ENCODE results near the gene KCNN2. TPM values are rescaled to one million over a fixed set of nuclear protein-coding genes. Genes with fewer than 3 reads are reported as not detected.

KCNN2 gene
- total RNA-seq, 1 experiment from 2014 or later, result not detected

DNA sequence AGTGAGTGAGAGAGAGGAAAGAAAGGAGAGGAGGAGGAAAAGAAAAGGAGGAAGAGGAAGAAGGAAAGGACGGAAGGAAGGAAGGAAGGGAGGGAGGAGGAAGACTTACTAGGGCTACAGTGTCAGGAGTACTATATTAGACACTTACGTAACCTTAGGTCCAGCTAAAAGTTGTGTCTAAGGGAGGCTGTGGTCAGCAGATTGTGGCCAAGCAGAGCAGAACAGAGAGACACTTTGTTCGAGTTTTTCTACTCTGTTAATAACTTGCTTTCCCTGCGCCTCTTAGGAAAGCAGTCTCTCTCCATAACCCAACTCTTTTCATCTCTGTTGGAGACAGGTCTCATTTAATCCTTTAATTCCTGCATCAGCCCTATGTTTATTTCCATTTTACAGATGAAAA is 138.9 kb downstream of the KCNN2 start:
- no peak overlapping the region for H3K4me3 ChIP-seq (replicated peaks in 1 of 2; ENCODE audit: low read depth in 1 of 2, low read length in 2 of 2)

GRCh38 chr5:114504560-114504959 is 142.7 kb downstream of the KCNN2 start:
- H3K9ac ChIP-seq (ENCODE audit: low read length), result no peak overlapping the region
- H3K9me3 ChIP-seq (ENCODE audit: control insufficient read depth in 1 of 2, insufficient read depth in 1 of 2, low read depth in 1 of 2, low read length in 2 of 2), result no peaks in the 10 kb centered on the region
- no peaks in the 10 kb centered on the region for H4K20me1 ChIP-seq (ENCODE audit: insufficient read depth)
- ChIA-PET RAD21 (ENCODE audit: low non-redundant PET in 1 of 2, low total read pairs in 2 of 2, uncharacterized antibody in 2 of 2, unreplicated experiment in 2 of 2) (no interaction called here), POLR2A (no interaction called here), CTCF (no interaction called here)
- no TSS peak for BruUV-seq (replicated peaks)
- no peak for ATAC-seq
- no peak overlapping the region for H3K27ac ChIP-seq (ENCODE audit: low read depth, low read length)
- H3K4me1 ChIP-seq (ENCODE audit: control insufficient read depth in 1 of 2, insufficient read depth in 2 of 2, low read length in 2 of 2), result no peaks in the 10 kb centered on the region
- no peaks in the 10 kb centered on the region for H3K36me3 ChIP-seq (ENCODE audit: control insufficient read depth in 1 of 2, insufficient read depth in 2 of 2, low read length in 2 of 2)
- no peak overlapping the region for H3K4me2 ChIP-seq (ENCODE audit: low read length)
- no peaks in the 10 kb centered on the region; the same call in none of the 2 replicates for H3K27me3 ChIP-seq (ENCODE audit: insufficient read depth, low read length)
- H2AFZ ChIP-seq (ENCODE audit: low read depth, low read length, poor library complexity, severe bottlenecking), result no peak overlapping the region
- intact Hi-C loops (cut with micrococcal nuclease), result no loop called here
- no peak for DNase-seq (ENCODE audit: low read depth, low spot score)
- no peak overlapping the region for H3K4me3 ChIP-seq (replicated peaks in 1 of 2; ENCODE audit: low read depth in 1 of 2, low read length in 2 of 2)
- H3K9me2 ChIP-seq (ENCODE audit: insufficient read depth), result no peaks in the 10 kb centered on the region
- H3K79me2 ChIP-seq (ENCODE audit: insufficient read depth, low read length), result no peaks in the 10 kb centered on the region
- TF ChIP-seq CTCF (IDR thresholded peaks at IDR 0.05 in 2 of 3, conservative IDR thresholded peaks at IDR 0.05 in 1 of 3; ENCODE audit: borderline replicate concordance in 1 of 3, insufficient read depth in 1 of 3, low read depth in 2 of 3, low read length in 2 of 3), result no peak
- TF ChIP-seq, protein P1, sequence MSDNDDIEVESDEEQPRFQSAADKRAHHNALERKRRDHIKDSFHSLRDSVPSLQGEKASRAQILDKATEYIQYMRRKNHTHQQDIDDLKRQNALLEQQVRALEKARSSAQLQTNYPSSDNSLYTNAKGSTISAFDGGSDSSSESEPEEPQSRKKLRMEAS (IDR thresholded peaks at IDR 0.05), result no peak
- TF ChIP-seq POLR2A (IDR thresholded peaks at IDR 0.05; ENCODE audit: borderline replicate concordance, extremely low read depth, insufficient read depth, insufficient read length), result no peak
- TF ChIP-seq ZNF274 (IDR thresholded peaks at IDR 0.05; ENCODE audit: low read depth, low read length), result no peak
- no peak for TF ChIP-seq CEBPB (IDR thresholded peaks at IDR 0.05; ENCODE audit: low read depth)
- TF ChIP-seq, protein P2, sequence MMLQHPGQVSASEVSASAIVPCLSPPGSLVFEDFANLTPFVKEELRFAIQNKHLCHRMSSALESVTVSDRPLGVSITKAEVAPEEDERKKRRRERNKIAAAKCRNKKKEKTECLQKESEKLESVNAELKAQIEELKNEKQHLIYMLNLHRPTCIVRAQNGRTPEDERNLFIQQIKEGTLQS (IDR thresholded peaks at IDR 0.05), result no peak
- TF ChIP-seq ZFX (IDR thresholded peaks at IDR 0.05), result no peak

More for the DNA sequence above, 138.9 kb downstream of the KCNN2 start:
- ATAC-seq (no peak), DNase-seq (ENCODE audit: low read depth, low spot score) (no peak)
- H3K9me2 ChIP-seq (ENCODE audit: insufficient read depth), result no peaks in the 10 kb centered on the region
- no peak overlapping the region for H3K4me2 ChIP-seq (ENCODE audit: low read length)
- intact Hi-C loops (cut with micrococcal nuclease), result no loop called here
- H3K79me2 ChIP-seq (ENCODE audit: insufficient read depth, low read length), result no peaks in the 10 kb centered on the region
- no peaks in the 10 kb centered on the region for H3K36me3 ChIP-seq (ENCODE audit: control insufficient read depth in 1 of 2, insufficient read depth in 2 of 2, low read length in 2 of 2)
- no peaks in the 10 kb centered on the region for H3K9me3 ChIP-seq (ENCODE audit: control insufficient read depth in 1 of 2, insufficient read depth in 1 of 2, low read depth in 1 of 2, low read length in 2 of 2)
- ChIA-PET CTCF (no interaction called here), RAD21 (ENCODE audit: low non-redundant PET in 1 of 2, low total read pairs in 2 of 2, uncharacterized antibody in 2 of 2, unreplicated experiment in 2 of 2) (no interaction called here), POLR2A (no interaction called here)
- H2AFZ ChIP-seq (ENCODE audit: low read depth, low read length, poor library complexity, severe bottlenecking), result no peak overlapping the region
- no peak overlapping the region for H3K9ac ChIP-seq (ENCODE audit: low read length)
- peaks cover 4% of the 10 kb centered on the region; the same call in 1 of the 2 replicates for H3K27me3 ChIP-seq (ENCODE audit: insufficient read depth, low read length)
- no peak overlapping the region for H3K27ac ChIP-seq (ENCODE audit: low read depth, low read length)
- TF ChIP-seq SRF (IDR thresholded peaks at IDR 0.05; ENCODE audit: low read depth), result no peak
- TF ChIP-seq SP1 (IDR thresholded peaks at IDR 0.05; ENCODE audit: low read depth), result no peak
- TF ChIP-seq, protein P2 (IDR thresholded peaks at IDR 0.05), result no peak
- TF ChIP-seq, protein P3, sequence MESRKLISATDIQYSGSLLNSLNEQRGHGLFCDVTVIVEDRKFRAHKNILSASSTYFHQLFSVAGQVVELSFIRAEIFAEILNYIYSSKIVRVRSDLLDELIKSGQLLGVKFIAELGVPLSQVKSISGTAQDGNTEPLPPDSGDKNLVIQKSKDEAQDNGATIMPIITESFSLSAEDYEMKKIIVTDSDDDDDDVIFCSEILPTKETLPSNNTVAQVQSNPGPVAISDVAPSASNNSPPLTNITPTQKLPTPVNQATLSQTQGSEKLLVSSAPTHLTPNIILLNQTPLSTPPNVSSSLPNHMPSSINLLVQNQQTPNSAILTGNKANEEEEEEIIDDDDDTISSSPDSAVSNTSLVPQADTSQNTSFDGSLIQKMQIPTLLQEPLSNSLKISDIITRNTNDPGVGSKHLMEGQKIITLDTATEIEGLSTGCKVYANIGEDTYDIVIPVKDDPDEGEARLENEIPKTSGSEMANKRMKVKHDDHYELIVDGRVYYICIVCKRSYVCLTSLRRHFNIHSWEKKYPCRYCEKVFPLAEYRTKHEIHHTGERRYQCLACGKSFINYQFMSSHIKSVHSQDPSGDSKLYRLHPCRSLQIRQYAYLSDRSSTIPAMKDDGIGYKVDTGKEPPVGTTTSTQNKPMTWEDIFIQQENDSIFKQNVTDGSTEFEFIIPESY (IDR thresholded peaks at IDR 0.05; ENCODE audit: extremely low read depth, insufficient replicate concordance, low read length), result no peak
- no peak for TF ChIP-seq CBX3 (IDR thresholded peaks at IDR 0.05; ENCODE audit: low read depth)
- TF ChIP-seq YY1 (IDR thresholded peaks at IDR 0.05; ENCODE audit: extremely low read depth, insufficient replicate concordance, low read depth, low read length), result no peak
- no peak for TF ChIP-seq POLR2AphosphoS5 (IDR thresholded peaks at IDR 0.05; ENCODE audit: low read depth, low read length)
- TF ChIP-seq EZH2 (IDR thresholded peaks at IDR 0.05), result no peak
- TF ChIP-seq FOSL1 (IDR thresholded peaks at IDR 0.05; ENCODE audit: low read depth), result no peak
- no peak for TF ChIP-seq ZFX (IDR thresholded peaks at IDR 0.05)
- TF ChIP-seq TCF7L2 (IDR thresholded peaks at IDR 0.05; ENCODE audit: borderline replicate concordance, extremely low read depth, insufficient read depth, insufficient read length), result no peak
- TF ChIP-seq ELF1 (IDR thresholded peaks at IDR 0.05; ENCODE audit: borderline replicate concordance, low read depth), result no peak
- no peaks in the 10 kb centered on the region for H4K20me1 ChIP-seq (ENCODE audit: insufficient read depth)
- H3K4me1 ChIP-seq (ENCODE audit: control insufficient read depth in 1 of 2, insufficient read depth in 2 of 2, low read length in 2 of 2), result no peaks in the 10 kb centered on the region
- no TSS peak for BruUV-seq (replicated peaks)
